Keratinocyte (primary cell): ENCODE measurements around the gene CRIM1.

Experiments
- EZH2 ChIP-seq: IDR thresholded peaks from one replicate; pipeline ENCODE4 v1.6.1; 2012; ENCODE audit warnings: inconsistent platforms, mild to moderate bottlenecking, low read length, moderate library complexity
- TF ChIP-seq, protein P1 (sequence below), 3 experiments: IDR thresholded peaks in 1 of 3; conservative IDR thresholded peaks in 1 of 3; optimal IDR thresholded peaks in 1 of 3; 2 replicates in 2 of 3; 3 replicates in 1 of 3; pipeline versions ENCODE3 to v1.5.1; 2011; ENCODE audit warnings: low read length in 3 of 3, mild to moderate bottlenecking in 3 of 3, moderate library complexity in 2 of 3, control low read depth in 1 of 3, inconsistent platforms in 1 of 3; ENCODE audit not compliant: insufficient read depth in 2 of 3; ENCODE audit errors: extremely low read depth in 1 of 3

DNA sequence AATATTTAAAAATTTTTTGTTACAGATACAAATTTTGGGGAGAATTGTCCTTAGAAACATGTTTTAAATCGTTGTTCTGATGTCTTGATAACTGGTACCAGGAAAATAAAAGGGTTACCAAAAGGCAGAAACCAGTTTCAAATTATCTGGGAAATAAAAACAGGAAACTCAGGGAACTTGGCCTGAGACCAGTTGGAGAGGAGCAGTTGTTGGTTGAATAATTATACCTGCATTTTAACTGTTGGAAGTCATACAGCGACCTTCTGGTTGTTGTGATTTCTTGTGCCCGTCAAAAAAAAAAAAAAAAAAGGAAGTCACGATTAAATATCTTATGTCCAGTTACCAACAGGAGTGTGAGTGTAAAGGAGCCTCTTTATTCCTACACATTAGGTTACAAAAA, 51.8 kb downstream of the CRIM1 start:
- TF ChIP-seq EZH2, result no peak
- TF ChIP-seq, protein P1, sequence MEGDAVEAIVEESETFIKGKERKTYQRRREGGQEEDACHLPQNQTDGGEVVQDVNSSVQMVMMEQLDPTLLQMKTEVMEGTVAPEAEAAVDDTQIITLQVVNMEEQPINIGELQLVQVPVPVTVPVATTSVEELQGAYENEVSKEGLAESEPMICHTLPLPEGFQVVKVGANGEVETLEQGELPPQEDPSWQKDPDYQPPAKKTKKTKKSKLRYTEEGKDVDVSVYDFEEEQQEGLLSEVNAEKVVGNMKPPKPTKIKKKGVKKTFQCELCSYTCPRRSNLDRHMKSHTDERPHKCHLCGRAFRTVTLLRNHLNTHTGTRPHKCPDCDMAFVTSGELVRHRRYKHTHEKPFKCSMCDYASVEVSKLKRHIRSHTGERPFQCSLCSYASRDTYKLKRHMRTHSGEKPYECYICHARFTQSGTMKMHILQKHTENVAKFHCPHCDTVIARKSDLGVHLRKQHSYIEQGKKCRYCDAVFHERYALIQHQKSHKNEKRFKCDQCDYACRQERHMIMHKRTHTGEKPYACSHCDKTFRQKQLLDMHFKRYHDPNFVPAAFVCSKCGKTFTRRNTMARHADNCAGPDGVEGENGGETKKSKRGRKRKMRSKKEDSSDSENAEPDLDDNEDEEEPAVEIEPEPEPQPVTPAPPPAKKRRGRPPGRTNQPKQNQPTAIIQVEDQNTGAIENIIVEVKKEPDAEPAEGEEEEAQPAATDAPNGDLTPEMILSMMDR (optimal IDR thresholded peaks at IDR 0.05 in 1 of 3, IDR thresholded peaks at IDR 0.05 in 1 of 3, conservative IDR thresholded peaks at IDR 0.05 in 1 of 3; ENCODE audit: extremely low read depth in 1 of 3, insufficient read depth in 2 of 3, low read length in 3 of 3), result no peak
